MM.1S (cell line): ENCODE measurements around the gene GFER.

Experiments used
- CTCF ChIP-seq: fragments of 300-600 bp; sonication (generic); IDR thresholded peaks from 2 replicates; pipeline ENCODE4 v1.5.1; 2016; ENCODE audit warnings: antibody characterized with exemption, low read length, mixed read lengths
- EZH2 ChIP-seq: fragments of 300-600 bp; sonication (generic); optimal IDR thresholded peaks from 2 replicates; pipeline ENCODE3; 2017; ENCODE audit warnings: low read depth, mild to moderate bottlenecking, antibody characterized with exemption, low read length, mixed read lengths
- EZH2phosphoT487 ChIP-seq: fragments of 300-600 bp; sonication (generic); IDR thresholded peaks from 2 replicates; pipeline ENCODE4 v1.6.1; 2018; ENCODE audit warnings: antibody characterized with exemption, low read length

DNA sequence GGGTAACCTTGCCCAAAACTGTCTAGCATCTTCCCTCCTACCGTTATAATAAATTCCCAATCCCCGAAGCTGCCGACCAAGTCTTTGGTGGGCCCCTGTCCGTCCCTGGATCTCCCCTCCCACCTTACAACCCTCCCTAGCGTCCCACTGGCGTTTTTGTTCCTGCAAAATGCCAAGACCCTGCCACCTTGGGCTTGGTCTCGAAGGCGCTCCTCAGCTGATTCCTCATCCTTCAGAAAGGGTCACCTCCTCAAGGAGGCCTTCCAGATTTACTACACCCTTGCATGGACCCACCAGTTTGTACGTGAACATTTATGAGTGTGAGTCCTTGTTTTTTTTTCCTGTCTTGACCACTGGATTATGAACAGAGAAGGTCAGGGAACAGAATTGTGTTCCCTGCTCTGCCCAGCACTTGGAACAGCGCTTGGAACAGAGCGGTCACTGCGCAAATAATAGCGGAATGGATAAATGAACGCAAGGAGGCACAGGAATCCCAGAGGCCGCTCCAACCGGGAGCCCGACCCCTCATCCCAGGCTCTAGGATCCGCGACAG, 926 bp upstream of the GFER start:
- TF ChIP-seq CTCF, result no peak
- peak; percentile 68 for TF ChIP-seq EZH2
- TF ChIP-seq EZH2phosphoT487, result no peak
